GM19438 (cell line): ENCODE measurements around the gene CRISPLD2.

Experiments used
- ATAC-seq: cut with Tn5 transposase; IDR thresholded peaks from one replicate; pipeline ENCODE4 v1.9.1; 2021; ENCODE audit warnings: low read depth; ENCODE audit not compliant: unreplicated experiment

The CRISPLD2 gene

DNA sequence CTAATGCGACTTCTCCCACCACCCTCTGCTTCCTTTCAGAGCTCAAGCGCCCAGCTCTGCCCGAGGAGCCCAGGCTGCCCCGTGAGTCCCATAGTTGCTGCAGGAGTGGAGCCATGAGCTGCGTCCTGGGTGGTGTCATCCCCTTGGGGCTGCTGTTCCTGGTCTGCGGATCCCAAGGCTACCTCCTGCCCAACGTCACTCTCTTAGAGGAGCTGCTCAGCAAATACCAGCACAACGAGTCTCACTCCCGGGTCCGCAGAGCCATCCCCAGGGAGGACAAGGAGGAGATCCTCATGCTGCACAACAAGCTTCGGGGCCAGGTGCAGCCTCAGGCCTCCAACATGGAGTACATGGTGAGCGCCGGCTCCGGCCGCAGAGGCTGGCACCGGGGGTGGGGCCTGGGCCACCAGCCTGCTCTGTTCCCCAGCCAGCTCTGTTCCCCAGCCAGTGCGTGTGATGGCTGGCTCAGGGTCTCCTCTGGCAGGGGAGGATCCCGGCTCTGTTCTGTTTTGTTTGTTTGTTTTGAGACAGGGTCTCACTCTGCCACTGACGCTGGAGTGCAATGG lies 18.7 kb downstream of the CRISPLD2 start:
- no peak for ATAC-seq

DNA sequence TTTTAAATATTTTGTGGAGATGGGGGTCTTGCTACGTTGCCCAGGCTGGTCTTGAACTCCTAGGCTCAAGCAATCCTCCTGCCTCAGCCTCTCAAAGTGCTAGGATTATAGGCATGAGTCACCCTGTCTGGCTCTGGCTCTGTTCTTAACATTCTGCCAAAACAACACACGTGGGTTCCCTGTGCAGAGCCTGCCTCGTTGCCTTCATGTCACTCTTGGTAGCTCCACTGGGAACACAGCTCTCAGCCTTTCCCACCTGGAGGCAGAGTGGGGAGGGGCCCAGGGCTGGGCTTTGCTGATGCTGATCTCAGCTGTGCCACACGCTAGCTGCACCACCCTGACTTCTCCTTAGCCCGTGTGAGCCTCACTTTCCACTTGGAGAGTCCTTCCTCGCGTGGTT lies 19.3 kb downstream of the CRISPLD2 start:
- no peak for ATAC-seq

DNA sequence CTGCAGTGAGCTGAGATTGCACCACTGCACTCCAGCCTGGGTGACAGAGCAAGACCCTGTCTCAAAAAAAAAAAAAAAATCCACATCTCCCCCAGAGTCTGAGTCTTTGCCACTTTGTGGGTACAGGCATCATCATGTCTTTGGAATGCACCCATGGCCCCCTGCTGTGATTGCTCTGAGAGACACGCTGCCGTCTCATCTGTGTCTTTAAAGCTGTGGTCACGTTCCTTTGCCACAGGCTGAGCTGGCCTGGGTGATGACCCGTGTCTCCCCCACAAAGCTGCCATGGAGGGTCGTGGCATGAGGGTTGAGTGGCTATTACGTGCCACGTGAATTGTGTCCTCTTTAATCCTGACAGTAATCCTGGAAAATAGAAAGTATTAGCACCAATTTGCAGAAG lies 20.2 kb downstream of the CRISPLD2 start:
- no peak for ATAC-seq

DNA sequence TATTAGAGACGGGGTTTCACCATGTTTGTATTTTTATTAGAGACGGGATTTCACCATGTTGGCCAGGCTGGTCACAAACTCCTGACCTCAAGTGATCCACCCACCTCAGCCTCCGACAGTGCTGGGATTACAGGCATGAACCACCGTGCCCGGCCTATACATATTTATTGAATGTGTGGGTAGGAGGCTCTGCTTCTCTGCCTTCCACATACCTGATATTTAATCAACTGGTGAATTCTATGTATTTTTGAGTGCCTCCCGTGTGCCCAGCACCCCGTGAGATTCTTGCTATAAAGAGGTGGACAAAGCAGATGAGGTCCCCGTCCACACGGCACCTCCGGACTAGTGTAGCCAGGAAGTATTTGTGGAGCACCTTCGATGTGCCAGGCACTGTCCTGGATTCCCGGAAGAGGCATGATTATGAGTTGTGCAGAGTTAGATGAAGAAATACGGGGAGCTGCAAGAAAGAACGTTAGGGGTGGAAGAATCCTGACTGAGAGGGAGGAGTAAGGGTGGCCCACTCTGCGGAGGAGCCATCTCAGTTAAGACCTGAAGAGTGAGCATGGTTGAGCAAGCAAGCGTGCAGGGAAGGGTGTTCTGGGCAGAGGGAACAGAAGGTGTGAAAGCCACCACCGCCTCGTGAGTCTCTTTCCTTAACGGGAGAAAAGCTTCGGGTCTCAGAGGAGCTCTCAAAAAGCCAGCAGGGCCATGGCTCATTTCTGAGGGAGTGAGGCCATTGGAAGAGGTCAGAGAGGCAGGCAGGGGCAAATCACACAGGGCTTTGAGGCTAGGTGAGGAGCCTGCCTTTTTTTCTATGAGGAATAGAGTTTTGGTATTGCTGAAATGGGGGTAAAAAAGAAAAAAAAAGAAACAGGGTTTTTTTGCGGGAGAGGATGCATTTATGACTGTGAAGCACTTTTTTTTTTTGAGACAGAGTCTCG lies 21.2 kb downstream of the CRISPLD2 start:
- ATAC-seq = no peak

DNA sequence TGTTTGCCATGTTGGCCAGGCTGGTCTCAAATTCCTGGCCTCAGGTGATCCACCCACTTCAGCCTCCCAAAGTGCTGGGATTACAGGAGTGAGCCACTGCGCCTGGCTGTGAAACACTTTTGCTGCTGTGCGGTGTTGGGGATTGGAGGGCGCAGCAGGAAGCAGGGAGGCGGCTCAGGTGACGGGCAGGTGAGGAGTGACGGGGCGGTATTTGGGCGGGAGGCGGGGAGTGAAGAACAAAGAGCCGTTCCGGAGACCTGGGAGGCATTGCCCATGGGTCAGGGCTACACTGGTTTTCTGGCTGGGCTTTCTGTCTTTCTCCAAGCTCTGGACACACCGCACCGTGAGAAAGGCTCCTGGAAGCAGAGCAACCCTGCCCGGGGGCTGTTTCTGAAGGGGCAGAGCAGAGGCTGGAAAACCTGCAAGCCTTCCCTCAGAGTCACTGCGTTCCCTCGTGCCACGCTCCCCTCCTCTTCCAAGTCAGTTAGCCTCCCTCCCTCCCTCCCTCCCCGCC lies 22.1 kb downstream of the CRISPLD2 start:
- no peak for ATAC-seq

DNA sequence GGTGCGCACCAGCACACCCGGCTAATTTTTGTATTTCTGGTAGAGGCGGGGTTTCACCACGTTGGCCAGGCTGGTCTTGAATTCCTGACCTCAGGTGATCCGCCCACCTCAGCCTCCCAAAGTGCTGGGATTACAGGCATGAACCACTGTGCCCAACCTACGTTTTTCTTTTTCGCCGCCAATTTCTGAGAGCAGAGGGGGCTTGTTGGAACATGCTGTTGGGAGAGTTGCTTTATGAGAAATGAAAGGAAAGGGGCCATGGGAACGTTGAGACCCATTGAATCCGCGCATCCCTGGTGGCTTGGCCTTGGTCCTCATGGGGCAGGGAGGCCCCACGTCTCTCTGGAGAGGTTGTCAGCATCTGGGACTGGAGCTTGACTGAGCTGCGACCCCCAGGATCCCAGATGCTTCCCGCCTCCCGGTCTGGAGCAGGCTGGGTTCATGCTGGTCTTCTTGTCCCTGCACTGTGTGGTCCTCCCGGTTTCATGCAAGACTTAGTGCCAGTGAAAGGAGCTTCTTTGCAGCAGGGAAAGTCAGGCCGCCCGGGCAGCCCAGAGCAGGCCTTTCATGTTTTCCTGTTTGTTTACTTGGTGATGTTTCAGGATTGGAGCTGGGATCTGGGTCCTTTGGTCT lies 22.8 kb downstream of the CRISPLD2 start:
- ATAC-seq = no peak

DNA sequence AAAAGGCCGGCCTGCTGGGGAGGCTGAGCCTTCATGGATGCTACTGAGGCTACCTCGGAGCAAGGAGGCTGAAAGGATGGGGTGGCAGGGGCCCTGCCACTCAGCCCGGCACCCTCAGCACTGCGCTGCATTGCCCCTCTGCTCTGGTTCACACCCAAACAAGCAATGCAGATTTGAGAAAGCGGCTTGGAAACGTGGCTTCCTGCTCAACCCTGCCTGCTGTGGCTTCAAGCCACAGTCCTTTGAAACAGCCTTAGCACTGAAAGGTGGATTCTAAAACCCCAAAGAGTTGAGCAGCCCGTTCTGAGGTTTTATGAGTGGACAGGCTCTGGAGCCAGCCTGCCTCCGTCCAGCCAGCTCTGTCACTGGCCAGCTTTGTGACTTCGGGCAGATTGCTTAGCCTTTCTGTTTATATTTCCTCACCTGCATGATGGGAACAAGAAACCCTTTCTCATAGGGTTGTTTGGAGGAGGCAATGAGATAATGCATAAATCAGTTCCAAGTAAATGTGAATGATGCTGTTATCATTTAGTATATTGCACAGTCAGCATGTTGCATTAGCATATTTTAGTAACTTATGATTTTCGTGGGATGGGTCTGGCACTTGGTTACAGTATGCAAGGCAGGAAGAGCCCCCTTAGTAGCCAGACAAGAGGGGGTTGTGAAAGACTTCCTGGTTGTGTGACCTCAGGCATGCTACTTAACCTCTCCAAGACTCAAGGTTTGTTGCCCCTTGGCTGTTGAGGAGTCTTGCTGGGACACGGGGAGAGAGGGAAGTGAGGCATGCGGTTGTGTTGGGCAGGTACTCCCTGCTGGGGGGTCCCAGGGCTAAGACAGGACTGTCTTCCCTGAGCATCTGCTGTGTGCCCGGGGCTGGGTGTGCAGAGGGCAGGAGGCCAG lies 23.6 kb downstream of the CRISPLD2 start:
- ATAC-seq = no peak

DNA sequence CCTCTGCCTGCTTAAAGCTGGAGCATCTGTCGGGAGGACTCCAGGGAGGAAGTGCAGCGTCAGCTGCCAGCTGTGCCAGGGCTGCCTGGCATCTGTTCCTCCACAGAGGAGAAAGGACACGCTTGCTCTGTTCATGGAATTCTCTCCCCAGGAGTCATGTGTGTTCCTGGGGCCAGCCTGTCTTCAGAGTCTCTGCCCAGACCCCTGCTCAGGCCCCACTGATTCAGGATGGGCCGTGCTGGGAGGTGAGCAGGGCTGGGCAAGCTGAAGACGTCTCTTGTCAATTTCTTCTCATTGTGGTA lies 24.2 kb downstream of the CRISPLD2 start:
- no peak for ATAC-seq

DNA sequence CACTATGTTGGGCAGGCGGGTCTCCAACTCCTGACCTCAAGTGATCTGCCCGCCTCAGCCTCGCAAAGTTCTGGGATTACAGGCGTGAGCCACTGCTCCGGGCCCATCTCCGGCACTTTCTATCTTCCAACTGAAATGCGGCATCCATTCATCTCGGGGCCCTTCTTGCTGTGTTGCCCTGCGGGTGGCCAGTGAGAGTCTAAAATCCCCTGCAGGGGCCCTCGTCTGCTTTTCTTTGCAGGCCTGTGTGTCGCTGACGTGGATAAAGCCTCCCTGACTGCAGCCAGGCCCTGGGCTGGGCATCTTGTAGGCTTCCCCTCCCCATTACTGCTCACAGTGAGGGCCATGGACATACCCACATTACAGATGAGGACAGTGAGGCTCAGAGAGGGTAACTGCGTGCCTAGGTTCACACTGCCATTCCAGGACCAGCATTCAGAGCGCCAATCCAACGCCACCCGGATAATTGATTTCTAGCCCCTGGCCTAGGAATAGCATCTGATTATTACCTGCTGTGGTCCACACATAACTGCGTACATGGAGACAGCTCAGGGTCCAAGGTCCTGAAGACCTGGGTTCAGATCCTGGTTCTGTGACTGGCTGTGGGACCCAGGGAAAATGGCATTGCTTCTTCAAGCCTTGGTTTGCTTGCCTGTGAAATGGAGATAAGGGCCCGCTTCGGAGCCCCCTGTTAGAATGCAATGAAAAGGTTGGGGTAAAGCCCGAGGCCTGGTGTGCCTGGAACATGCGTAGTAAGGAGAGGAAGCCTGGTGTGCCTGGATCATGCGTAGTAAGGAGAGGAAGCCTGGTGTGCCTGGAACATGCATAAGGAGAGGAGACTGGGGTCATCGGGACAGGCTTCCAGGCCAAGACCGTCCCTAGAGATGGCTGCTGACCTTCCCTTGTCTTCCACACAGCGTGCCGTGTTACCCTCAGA lies 25.0 kb downstream of the CRISPLD2 start:
- no peak for ATAC-seq

DNA sequence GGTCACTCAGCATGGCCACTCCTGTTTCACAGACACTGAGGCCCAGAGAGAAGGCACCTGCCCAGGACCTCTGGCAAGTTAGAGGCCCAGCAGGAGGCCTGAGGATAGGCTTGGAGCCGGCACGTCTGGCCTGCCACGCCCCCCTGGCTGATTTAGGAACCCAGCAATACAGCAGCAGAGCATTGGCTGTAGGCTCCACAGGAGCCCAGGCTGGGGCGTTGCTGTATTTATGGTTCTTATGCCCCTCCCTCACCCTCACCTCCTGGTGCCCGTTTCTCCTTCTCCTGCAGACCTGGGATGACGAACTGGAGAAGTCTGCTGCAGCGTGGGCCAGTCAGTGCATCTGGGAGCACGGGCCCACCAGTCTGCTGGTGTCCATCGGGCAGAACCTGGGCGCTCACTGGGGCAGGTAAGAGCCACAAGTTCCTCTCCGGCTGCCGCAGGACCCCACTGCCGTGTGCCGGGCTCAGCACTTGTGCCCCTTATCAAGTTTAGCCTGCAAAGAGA lies 25.8 kb downstream of the CRISPLD2 start:
- no peak for ATAC-seq

DNA sequence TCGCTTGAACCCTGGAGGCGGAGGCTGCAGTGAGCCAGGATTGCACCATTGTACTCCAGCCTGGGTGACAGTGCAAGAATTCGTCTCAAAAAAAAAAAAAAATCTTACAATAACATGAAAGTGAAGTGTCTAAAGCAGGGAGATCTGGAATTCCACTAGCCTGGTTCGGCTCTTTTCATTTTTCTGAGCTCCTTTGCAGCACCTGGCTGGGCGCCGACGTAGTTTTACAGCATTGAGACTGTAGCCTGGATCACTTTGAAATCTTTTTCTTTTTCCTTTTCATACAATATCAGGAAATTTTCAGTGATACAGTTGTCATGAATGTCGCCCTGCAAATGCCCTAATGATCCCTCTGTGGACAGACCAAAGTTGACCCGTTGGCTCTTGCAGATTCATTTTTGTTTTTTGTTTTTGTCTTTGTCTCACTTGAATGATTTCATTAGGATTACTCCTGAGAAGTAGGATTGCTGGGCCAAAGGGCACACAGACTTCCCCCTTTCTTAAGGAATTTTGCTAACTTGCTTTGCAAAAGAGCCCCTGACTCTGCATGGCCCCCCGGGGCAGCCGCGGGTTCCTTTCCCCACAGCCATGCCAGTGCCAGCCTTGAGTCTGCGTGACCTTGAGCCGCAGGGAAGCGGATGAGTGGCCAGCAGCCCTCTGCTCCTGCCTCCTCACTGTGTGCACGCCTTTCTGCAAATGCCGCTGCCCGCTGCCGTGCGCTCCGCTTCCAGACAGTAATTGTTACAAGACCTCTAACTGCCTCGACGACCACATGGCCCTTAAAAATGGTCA lies 28.0 kb downstream of the CRISPLD2 start:
- ATAC-seq = no peak

DNA sequence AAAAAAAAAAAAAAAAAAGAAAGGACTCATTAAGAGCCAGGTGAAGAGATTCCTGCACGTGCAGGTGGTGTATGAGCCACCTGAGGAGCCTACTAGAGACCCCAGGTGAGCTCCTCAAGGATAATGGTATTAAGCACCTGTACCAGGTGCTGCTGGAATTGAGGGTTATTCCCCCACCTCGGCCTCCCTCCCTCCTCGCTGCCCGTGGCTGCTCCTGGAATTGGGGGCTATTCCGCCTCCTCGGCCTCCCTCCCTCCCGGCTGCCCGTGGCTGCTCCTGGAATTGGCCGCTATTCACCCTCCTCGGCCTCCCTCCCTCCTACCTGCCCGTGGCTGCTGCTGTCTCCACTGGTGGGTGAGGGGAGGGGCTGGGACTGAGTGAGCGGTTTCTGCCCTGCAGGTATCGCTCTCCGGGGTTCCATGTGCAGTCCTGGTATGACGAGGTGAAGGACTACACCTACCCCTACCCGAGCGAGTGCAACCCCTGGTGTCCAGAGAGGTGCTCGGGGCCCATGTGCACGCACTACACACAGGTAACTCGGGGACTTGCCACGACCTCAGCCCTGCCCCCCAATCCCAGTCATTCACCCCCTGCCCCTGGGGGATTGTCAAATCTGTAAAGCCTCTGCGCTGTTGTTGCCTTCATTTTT lies 29.3 kb downstream of the CRISPLD2 start:
- no peak for ATAC-seq

DNA sequence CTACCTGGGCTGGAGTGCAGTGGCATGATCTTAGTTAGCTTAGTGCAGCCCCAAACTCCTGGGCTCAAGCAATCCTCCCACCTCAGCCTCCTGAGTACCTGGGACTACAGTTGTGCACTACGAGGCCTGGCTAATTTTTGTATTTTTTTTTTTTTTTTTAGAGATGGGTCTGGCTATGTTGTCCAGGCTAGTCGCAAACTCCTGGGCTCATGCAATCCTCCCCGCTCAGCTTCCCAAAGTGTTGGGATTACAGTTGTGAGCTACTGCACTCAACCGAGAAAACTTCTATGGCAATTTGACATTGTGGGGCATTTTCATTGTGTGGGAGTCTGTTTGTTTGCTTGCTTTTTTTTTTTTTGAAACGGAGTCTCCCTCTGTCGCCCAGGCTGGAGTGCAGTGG lies 30.0 kb downstream of the CRISPLD2 start:
- ATAC-seq = no peak

DNA sequence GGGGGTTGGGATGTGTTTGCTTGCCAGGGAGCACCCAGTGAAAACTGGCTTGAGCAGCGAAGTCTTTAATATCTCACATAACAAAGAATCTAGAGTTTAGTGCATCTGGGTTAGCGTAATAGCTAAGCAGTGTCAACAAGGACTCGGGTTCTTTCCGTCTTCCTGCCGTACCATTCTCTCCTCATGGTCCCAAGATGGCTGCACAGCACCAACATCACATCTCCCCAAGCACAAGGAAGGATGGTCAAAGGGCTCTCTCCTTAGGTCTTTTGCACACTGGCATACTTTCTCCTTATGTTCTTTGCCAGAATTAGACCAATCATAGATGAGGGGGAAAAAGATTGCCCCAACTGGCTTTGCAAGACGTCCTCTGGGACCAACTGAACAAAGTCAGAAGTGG lies 30.9 kb downstream of the CRISPLD2 start:
- no peak for ATAC-seq

DNA sequence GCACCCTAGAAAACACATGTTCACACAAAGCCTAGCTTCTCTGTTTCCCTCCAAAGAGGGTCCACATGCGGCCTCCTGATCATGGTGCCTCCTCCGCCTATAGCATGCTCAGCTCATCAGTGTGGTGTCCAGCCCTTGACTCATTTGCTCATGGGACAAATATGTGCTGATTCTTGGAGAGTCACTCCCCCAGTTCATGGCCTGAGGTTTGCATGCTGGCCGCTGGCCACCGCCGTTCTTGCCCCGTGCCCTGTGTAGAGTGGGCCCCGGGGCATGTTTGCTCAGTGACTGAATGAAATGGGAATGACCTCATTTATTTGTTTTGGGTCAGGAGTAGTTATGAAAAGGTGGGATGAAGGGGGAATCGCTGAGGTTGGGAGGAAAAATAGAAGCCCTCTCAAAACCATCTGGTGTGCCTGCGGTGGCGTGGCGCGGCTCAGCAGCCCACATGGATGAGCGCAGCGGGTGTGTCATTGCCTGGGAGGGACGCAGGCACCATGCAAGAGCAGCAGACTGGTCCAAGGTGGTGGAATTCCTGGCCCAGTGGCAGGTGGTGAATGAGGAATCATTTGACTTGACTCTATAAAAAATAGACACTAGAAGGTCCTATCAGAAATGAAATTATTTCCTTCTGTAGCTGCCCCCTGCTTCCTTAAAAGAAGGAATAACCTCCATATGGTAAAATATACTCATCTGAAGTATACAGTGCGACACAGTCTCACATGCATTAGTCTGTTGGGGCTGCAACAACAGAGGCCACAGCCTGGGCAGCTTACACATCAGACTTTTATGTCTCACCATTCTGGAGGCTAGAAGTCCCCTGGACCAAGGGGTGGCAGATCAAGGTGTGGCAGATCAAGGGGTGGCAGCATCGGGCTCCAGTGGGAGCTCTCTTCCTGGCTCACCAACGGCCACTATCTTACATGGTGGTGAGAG lies 31.7 kb downstream of the CRISPLD2 start:
- no peak for ATAC-seq

DNA sequence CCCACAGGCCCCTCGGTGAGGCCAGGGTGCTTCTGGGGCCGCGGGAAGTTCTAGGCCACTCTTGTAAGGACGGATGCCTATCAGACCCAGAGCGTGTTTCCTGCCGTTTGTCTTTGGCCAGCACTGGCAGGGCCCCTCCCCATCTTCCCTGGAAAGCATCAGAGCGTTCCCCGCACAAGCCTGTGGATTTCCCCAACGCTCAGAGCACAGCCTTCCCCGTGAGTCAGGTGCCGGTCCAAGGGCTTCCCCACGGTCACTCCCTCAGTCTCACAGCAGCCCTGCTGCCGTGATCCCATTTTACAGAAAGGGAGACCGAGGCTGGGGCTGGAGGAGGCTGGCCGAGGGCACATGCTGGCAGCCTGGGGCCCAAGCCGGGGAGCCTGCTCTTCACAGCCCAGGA lies 33.7 kb downstream of the CRISPLD2 start:
- ATAC-seq = no peak

DNA sequence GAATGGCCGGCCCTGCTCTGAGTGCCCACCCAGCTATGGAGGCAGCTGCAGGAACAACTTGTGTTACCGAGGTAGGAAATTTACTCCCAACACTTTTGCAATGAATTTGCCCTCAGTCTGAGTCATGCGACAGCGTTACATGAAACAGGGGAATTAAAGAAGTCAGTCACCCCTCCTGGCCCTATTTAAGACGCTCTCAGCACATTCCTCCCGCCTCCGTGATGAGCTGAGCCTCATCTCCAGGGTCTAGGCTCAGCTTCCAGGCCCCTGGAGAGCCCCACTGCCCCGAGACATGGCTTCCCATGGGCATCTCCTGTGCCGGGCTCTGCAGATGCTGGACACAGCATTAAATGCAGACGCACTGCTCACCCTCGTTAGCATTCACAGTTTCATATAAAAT lies 35.0 kb downstream of the CRISPLD2 start:
- no peak for ATAC-seq
